ENCODE measurements around the gene PTX4.
"Not testable (repeated sequence)": the region's sequence is repeated elsewhere in the genome, so short reads cannot be mapped to it uniquely, and the experiment has no call there.

PTX4 gene

GRCh38 chr16:1443980-1444729 lies 44.6 kb downstream of the PTX4 start, which contains the start of gene CCDC154:
TSS of gene CCDC154 (minus strand) at chr16:1444556. CDS start at chr16:1444322, 234 bp downstream.
- no peak for DNase-seq (ENCODE audit: low read depth)

GRCh38 chr16:1443403-1443973 lies 45.3 kb downstream of the PTX4 start:
- no peak for DNase-seq (ENCODE audit: low read depth)

GRCh38 chr16:1442697-1443096 lies 46.0 kb downstream of the PTX4 start:
- DNase-seq (ENCODE audit: low read depth) = no peak

- DNase-seq (ENCODE audit: low read depth) = no peak
Observed at GRCh38 chr16:1441391-1441829, 47.3 kb downstream of the PTX4 start.

GRCh38 chr16:1439699-1440074 lies 49.1 kb downstream of the PTX4 start:
- not testable (repeated sequence) for DNase-seq (ENCODE audit: low read depth)

GRCh38 chr16:1439058-1439698 lies 49.6 kb downstream of the PTX4 start:
- DNase-seq (ENCODE audit: low read depth) = no peak

GRCh38 chr16:1438229-1439057 lies 50.3 kb downstream of the PTX4 start:
- no peak for DNase-seq (ENCODE audit: low read depth)

- DNase-seq (ENCODE audit: low read depth) = no peak
Observed at GRCh38 chr16:1437606-1438005, 51.1 kb downstream of the PTX4 start.

GRCh38 chr16:1436731-1437355 lies 51.9 kb downstream of the PTX4 start:
- DNase-seq (ENCODE audit: low read depth) = no peak

GRCh38 chr16:1435921-1436697 lies 52.6 kb downstream of the PTX4 start:
- no peak for DNase-seq (ENCODE audit: low read depth)
